ENCODE measurements around the gene DBNDD1. TPM values are rescaled to one million over a fixed set of nuclear protein-coding genes. Genes with fewer than 3 reads are reported as not detected.

The DBNDD1 gene
- total RNA-seq, 2 donors from 2014 or later = 5.3 to 7.7 TPM

DNA sequence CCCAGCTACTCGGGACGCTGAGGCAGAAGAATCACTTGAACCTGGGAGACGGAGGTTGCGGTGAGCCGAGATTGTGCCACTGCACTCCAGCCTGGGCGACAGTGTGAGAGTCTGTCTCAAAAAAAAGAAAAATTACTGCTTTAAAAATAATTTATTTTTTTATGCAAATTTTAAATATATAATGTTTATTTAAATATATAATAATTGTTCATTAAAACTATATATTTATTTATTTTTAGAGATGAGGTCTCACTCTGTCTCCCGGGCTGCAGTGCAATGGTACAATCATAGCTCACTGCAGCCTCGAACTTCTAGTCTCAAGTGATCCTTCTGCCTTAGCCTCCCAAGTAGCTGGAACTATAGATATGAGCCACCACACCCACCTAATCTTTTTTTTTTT, 15.2 kb upstream of the DBNDD1 start:
- Histone ChIP-seq H3K27ac (no peak overlapping the region), H3K4me3 (no peak overlapping the region), H3K4me1 (replicated peaks) (no peaks in the 10 kb centered on the region), H3K27me3 (replicated peaks; ENCODE audit: insufficient read depth) (no peaks in the 10 kb centered on the region), H3K36me3 (peaks cover 0 to 16% of the 10 kb centered on the region in 2 donors), H3K9me3 (no peaks in the 10 kb centered on the region)
- WGBS = 83% methylated on average over 8 of the region's 8 CpGs
- TF ChIP-seq, protein P1, sequence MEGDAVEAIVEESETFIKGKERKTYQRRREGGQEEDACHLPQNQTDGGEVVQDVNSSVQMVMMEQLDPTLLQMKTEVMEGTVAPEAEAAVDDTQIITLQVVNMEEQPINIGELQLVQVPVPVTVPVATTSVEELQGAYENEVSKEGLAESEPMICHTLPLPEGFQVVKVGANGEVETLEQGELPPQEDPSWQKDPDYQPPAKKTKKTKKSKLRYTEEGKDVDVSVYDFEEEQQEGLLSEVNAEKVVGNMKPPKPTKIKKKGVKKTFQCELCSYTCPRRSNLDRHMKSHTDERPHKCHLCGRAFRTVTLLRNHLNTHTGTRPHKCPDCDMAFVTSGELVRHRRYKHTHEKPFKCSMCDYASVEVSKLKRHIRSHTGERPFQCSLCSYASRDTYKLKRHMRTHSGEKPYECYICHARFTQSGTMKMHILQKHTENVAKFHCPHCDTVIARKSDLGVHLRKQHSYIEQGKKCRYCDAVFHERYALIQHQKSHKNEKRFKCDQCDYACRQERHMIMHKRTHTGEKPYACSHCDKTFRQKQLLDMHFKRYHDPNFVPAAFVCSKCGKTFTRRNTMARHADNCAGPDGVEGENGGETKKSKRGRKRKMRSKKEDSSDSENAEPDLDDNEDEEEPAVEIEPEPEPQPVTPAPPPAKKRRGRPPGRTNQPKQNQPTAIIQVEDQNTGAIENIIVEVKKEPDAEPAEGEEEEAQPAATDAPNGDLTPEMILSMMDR (IDR thresholded peaks at IDR 0.05) = no peak
- TF ChIP-seq POLR2A (IDR thresholded peaks at IDR 0.05) (no peak), POLR2AphosphoS5 (IDR thresholded peaks at IDR 0.05) (no peak)
- no peak for DNase-seq (ENCODE audit: low spot score)
- intact Hi-C loops (cut with DNase I) = no loop called here

DNA sequence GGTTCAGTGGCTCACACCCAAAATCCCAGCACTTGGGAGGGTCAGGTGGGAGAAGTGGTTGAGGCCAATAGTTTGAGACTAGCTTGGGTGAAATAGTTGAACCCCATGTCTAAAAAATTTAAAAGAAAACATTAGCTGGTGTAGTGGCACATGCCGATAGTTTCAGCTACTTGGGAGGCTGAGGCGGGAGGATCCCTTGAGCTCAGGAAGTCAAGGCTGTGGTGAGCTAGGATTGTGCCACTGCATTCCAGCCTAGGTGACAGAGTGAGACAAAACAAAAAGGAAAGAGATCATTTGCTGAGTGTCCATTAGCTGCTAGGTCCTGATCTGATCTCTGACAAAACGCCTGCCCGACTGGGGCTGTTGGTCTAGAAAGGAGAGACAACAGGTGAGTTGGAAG, 14.1 kb upstream of the DBNDD1 start:
- WGBS = 88% methylated on average over 4 of the region's 4 CpGs
- H3K4me3 ChIP-seq = no peak overlapping the region
- H3K27me3 ChIP-seq (replicated peaks; ENCODE audit: insufficient read depth) = no peaks in the 10 kb centered on the region
- no peaks in the 10 kb centered on the region for H3K4me1 ChIP-seq (replicated peaks)
- no peak overlapping the region for H3K27ac ChIP-seq
- peaks cover 0 to 16% of the 10 kb centered on the region in 2 donors for H3K36me3 ChIP-seq
- H3K9me3 ChIP-seq = no peaks in the 10 kb centered on the region
- intact Hi-C loops (cut with DNase I) = no loop called here
- no peak for DNase-seq (ENCODE audit: low spot score)
- no peak for TF ChIP-seq POLR2A (IDR thresholded peaks at IDR 0.05)
- no peak for TF ChIP-seq POLR2AphosphoS5 (IDR thresholded peaks at IDR 0.05)
- TF ChIP-seq, protein P1 (IDR thresholded peaks at IDR 0.05) = no peak

DNA sequence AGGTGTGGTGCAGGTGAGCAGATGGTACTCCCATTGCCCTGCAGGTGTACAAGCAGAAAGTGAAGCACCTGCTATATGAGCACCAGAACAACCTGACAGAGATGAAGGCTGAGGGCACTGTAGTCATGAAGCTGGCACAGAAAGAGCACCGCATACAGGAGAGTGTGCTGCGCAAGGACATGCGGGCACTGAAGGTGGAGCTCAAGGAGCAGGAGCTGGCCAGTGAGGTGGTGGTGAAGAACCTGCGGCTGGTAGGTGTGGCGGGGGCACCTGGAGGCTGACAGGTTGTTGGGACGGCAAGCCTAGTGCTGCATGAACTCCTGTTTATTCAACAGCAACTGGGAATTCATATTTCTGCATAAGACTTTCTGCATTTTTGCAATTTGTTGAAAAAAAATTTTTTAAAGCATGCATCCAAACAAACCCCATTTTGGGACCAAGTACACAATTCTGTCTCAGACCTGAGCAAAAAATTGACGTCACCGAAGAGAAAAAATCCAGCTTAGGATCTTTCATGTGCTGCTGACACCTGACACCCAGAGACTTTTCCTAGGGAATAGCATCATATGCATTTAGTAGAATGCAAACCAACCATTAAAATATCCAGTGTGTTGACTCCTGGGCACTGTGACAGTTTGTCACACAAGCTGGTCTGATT, 13.5 kb upstream of the DBNDD1 start:
- TF ChIP-seq, protein P1 (IDR thresholded peaks at IDR 0.05) = no peak
- no peak for TF ChIP-seq POLR2A (IDR thresholded peaks at IDR 0.05)
- TF ChIP-seq POLR2AphosphoS5 (IDR thresholded peaks at IDR 0.05) = no peak
- intact Hi-C loops (cut with DNase I) = no loop called here
- Histone ChIP-seq H3K9me3 (no peaks in the 10 kb centered on the region), H3K36me3 (peaks cover 0 to 16% of the 10 kb centered on the region in 2 donors), H3K27me3 (replicated peaks; ENCODE audit: insufficient read depth) (no peaks in the 10 kb centered on the region), H3K4me3 (no peak overlapping the region), H3K4me1 (replicated peaks) (no peaks in the 10 kb centered on the region), H3K27ac (no peak overlapping the region)
- no peak for DNase-seq (ENCODE audit: low spot score)
- 82% methylated on average over 8 of the region's 8 CpGs for WGBS

DNA sequence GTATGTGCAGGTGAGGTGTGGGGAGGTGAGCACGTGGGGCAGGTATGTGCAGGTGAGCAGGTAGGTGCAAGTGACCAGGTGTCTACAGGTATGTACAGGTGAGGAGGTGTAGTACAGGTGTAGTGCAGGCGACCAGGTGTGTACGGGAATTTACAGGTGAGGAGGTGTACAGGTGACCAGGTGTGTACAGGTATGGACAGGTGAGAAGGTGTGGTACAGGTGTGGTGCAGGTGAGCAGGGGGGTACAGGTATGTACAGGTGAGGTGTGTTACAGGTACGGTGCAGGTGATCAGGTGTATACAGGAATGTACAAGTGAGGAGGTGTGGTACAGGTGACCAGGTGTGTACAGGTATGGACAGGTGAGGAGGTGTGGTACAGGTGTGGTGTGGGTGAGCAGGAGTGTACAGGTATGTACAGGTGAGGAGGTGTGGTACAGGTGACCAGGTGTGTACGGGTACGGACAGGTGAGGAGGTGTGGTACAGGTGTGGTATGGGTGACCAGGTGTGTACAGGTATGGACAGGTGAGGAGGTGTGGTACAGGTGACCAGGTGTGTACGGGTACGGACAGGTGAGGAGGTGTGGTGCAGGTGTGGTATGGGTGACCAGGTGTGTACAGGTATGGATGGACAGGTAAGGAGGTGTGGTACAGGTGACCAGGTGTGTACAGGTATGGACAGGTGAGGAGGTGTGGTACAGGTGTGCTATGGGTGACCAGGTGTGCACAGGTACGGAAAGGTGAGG, 12.8 kb upstream of the DBNDD1 start:
- DNase-seq (ENCODE audit: low spot score) = no peak
- Histone ChIP-seq H3K4me3 (no peak overlapping the region), H3K9me3 (no peaks in the 10 kb centered on the region), H3K27me3 (replicated peaks; ENCODE audit: insufficient read depth) (no peaks in the 10 kb centered on the region), H3K4me1 (replicated peaks) (no peaks in the 10 kb centered on the region), H3K27ac (no peak overlapping the region), H3K36me3 (peaks cover 0 to 15% of the 10 kb centered on the region in 2 donors)
- intact Hi-C loops (cut with DNase I) = no loop called here
- TF ChIP-seq, protein P1 (IDR thresholded peaks at IDR 0.05) = no peak
- TF ChIP-seq POLR2A (IDR thresholded peaks at IDR 0.05) (no peak), POLR2AphosphoS5 (IDR thresholded peaks at IDR 0.05) (no peak)
- WGBS = 82% methylated on average over 9 of the region's 9 CpGs
